Sigmoid colon (tissue), 4 donors: ENCODE results near the gene LRP2BP.

Experiments
- CTCF ChIP-seq, 4 experiments: fragments of 450-650 bp in 3 of 4; fragments of 200-600 bp in 1 of 4; IDR thresholded peaks; one replicate each; pipeline ENCODE4 v1.5.1; 2016 to 2019; ENCODE audit warnings: antibody characterized with exemption in 4 of 4, mild to moderate bottlenecking in 3 of 4, moderate library complexity in 2 of 4
- EP300 ChIP-seq, 4 donors: sonication (generic); formaldehyde crosslinking; IDR thresholded peaks; one replicate each; pipeline ENCODE4 v1.6.1; 2017; ENCODE audit warnings: antibody characterized with exemption in 4 of 4
- POLR2A ChIP-seq, 2 donors: fragments of 450-650 bp; IDR thresholded peaks; one replicate each; pipeline ENCODE4 v1.6.1; 2016; ENCODE audit warnings: antibody characterized with exemption in 2 of 2, mild to moderate bottlenecking in 2 of 2, moderate library complexity in 2 of 2
- POLR2AphosphoS5 ChIP-seq, 4 donors: sonication (generic); formaldehyde crosslinking; IDR thresholded peaks; one replicate each; pipeline ENCODE4 v1.6.1; 2017; ENCODE audit warnings: antibody characterized with exemption in 4 of 4

GRCh38 chr4:185381288-185382196 lies 14.2 kb downstream of the LRP2BP start:
- TF ChIP-seq CTCF (IDR thresholded peaks at IDR 0.05) (no peak), POLR2A (IDR thresholded peaks at IDR 0.05) (no peak), POLR2AphosphoS5 (IDR thresholded peaks at IDR 0.05) (no peak), EP300 (IDR thresholded peaks at IDR 0.05) (no peak)
